NK-92 (cell line): ENCODE data around the gene OSMR.

ENCODE experiments used
- DNase-seq: peaks from one replicate; lab custom pipeline; 2025; ENCODE audit not compliant: unreplicated experiment; lab: John Stamatoyannopoulos, UW

OSMR gene

DNA sequence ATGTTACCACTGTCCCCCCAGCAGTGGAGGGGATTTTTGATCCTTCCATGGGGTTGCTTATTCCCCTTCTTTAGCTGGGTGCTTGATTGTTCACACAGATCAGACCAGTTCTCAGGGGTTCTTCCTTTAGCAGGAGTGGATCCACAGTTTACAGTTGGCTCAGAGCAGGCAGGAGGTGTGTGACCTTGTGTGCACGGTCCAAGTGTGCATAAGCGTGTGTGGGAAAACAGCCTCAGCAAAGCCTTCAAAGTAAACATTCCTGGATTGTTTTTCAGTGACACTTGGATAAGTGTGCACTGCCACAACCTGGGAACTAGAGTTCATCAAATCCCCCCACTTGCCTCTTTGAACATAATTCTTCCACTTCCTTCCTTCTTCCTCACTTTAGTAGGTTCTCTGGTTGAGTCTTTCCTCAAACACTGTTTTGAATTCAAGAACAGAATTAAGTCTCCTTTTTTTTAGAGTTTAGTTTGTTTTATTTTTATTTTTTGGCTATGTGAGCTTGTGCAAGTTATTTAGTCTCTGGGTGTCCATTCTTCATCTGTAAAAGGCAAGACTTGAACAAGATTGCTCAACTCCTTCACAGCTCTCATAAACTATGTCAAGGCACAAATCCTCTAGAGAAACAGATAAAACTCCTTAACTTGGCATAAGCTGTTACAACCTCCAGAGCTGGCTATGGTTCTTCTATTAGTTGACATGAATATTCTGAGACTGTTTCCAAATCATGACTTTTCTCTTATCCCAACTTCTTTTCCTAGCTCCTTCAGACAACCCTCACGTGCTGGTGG, 78.0 kb downstream of the OSMR start:
- DNase-seq = no peak

DNA sequence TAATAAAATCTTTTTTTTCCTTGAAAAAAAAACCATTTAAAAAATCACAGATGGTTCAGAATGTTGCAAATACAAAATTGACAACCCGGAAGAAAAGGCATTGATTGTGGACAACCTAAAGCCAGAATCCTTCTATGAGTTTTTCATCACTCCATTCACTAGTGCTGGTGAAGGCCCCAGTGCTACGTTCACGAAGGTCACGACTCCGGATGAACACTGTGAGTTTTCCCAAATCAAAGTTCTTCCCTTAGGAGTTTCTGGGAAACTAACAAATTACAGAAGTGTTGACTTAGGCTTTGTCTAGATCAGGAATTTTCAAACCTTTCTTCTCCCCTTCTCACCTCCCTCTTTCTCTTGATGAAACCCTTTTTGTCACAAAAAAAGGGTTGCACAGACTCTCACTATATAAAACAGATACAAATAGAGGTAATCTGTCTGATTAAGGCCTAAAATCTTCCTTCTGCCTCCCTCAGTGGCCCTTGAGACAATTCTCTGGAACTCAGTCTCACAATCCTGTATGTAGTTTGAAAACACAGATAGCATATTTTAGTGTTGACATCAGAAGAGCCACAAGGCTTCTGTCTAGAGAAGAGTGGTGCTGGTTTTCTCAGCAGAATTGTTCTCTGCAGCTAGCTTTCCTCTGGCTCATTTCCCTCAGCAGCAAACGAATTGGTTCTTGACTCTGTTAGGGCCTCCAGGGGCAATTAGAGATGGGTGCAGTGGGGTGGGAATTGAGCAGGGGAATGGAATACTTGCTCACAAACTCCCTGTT, 79.5 kb downstream of the OSMR start:
- DNase-seq = no peak

DNA sequence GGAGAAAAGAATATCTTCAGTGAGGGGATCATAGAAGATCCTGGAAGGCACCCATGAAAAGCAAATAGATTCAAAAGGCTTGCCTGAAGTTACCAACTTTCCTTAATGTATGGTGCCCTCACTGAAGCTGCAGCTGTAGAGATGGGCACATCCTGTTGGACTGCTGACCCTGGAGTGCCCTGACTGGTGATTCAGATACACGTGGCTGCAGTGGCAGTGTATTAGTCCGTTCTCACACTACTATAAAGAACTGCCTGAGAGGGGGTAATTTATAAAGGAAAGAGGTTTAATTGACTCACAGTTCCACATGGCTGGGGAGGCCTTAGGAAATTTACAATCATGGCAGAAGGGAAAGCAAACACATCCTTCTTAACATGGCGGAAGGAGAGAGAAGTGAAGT, 80.3 kb downstream of the OSMR start:
- DNase-seq = no peak

DNA sequence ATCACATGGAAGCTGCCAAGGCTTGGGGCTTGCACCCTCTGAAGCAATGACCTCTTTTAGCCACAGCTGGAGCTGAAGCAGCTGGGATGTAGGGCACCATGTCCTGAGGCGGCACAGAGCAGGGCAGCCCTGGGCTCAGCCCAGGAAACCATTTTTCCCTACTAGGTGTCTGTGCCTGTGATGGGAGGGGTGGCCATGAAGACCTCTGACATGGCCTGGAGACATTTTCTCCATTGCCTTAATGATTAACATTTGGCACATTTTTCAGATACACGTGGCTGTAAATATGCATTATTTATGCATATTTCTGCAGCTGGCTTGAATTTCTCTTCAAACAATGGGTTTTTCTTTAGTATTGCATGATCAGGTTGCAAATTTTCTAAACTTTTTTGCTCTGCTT, 81.7 kb downstream of the OSMR start:
- no peak for DNase-seq

DNA sequence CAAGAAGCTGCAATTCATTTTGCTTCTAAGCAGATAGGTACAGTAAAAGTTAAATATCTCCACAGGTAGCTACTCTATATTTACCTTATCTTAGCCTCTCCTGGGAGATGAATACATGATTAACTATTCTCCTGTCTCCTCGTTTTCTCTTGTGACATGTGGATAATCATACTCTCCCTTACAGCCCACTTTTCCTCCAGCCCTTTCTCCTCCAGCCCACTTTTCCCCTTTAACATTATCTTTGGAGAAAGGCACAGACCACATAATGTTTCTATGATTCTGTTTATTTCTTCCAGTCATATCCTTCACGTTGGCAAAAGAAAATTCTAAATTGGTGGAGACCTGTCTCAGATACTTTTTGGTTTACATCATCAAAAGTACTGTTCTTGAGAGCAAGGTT, 84.0 kb downstream of the OSMR start:
- DNase-seq = no peak

DNA sequence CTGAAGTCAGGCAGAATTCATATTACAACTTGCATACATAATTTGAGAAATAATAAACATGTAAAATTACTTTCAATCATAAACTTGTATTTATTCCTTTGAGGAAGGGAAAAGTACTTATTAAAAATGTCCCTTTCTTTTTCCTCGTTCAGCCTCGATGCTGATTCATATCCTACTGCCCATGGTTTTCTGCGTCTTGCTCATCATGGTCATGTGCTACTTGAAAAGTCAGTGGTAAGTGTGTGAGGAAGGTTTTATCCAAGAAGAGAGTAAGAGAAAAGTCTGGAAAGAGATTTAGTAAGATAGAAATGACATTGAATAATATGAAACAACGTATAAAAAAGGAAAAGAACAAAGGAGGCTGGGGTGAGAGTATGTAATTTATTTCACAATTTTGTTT, 85.9 kb downstream of the OSMR start:
- DNase-seq = no peak

DNA sequence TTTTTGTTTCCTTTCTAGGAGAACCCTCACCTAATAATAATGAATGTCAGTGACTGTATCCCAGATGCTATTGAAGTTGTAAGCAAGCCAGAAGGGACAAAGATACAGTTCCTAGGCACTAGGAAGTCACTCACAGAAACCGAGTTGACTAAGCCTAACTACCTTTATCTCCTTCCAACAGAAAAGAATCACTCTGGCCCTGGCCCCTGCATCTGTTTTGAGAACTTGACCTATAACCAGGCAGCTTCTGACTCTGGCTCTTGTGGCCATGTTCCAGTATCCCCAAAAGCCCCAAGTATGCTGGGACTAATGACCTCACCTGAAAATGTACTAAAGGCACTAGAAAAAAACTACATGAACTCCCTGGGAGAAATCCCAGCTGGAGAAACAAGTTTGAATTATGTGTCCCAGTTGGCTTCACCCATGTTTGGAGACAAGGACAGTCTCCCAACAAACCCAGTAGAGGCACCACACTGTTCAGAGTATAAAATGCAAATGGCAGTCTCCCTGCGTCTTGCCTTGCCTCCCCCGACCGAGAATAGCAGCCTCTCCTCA, 87.1 kb downstream of the OSMR start:
- DNase-seq = no peak

DNA sequence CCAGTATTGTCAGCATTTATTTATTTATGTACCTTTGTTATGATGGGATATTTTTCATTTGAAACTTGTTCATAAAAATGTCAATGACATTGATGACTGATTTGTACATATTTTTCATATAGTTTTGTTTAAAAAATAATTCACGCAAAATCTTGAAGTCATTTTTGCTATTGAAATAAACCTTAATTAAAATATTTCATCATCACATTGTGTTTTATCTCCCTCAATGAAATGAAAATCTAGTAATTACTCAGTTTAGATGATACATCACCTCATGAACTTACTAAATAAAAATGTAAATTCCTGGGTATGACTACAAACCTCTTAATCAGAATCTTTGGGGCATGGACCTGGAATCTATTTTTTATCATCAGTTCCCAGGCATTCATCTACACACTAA, 89.6 kb downstream of the OSMR start:
- no peak for DNase-seq

DNA sequence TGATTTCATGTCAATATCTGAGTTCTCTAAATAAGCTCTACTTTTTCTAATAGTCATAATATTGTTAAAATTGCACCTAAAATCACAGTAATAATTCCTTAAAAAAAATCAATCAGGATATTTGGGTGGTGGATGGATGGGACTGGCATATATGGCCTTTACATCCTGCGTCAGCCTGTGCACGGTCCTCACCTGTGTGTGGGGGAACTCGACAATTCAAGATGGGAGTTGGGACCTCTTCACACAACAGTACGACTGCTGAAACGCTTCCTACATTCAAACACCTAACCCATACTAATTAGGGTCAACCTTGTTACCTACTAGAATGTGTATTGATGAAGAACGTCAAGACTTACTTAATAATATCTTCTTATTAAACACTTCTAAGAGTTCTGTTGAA, 90.5 kb downstream of the OSMR start:
- DNase-seq = no peak

DNA sequence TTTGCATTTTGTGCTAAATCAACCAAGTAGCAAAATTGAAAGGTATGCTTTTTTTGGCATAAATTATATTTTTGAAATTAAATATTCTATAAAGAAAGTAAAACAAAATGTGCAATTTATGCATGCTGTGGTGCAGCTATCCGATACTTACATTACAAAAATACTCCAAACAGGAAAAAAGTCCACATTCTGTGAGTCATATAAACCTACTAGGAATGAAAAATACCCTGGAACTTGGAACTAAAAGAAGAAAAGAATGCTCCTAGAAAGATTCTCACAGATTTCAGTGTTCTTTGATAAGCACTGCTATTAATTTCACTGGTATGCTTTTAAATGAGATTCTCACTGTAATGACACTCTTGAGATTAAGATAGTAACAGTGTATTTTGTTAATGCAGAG, 92.6 kb downstream of the OSMR start:
- DNase-seq = no peak

DNA sequence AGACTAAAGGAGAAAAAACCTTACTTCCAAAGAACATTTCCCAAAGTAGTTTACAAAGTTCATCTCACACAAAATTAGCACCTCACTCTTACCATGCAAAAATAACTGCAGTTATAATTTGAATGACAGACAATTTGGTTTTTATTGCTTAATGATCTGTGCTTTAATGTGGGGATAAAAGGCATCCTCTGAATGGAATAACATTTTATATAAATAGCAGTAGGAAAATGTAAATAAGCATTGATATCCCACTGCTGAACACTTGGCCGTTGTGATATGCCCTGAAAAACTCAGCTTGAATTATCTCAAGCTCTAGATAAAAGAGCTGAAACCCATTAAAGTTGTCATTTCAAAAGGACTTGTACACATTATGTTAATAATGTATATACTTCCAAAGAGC, 93.2 kb downstream of the OSMR start:
- no peak for DNase-seq

DNA sequence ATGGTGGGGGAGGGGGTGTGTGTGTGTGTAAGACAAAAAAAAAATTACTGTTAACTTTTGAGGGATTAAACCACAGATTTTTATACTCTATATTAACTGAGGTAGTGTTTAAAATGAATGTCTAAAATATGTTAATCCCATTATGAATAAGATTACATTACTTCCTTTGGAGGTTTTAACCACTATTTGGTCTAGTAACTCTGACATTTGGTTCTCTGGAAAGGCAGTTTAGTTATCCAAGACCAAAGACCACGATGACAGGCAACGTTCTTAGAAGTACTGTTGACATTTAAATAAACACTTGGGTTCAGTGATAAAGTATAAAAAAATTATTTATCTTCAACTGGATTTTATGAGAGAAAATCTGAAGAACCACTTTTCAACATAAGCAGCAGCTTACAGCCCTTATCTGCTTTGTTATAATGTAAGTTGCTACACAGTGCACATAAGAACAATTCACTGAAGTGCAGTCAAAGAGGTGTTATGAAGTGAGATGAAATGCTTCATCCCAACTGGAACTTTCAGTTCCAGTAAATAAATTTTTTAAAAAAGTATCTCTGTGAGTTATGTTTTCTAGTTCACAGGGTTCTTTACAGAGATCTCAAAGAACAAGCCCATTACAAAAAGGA, 94.5 kb downstream of the OSMR start:
- no peak for DNase-seq

DNA sequence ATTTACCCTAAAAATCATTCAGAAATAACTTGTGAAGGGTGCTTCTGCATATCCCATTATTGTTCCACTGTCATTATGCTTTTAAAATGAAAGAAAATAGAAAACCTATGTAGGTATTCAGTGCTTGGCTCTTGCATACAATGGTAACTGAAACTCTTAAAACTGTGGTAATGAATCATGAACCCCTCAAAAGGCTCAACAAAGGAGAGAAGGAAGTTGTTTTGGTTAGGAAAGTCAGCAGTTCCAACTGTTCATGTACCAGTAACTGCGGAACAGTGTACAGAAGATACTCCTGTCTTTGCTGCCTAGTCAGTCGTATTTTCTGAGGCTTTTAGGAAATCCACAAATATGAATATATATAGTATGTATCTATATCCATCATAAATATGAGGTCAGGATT, 96.1 kb downstream of the OSMR start:
- no peak for DNase-seq

DNA sequence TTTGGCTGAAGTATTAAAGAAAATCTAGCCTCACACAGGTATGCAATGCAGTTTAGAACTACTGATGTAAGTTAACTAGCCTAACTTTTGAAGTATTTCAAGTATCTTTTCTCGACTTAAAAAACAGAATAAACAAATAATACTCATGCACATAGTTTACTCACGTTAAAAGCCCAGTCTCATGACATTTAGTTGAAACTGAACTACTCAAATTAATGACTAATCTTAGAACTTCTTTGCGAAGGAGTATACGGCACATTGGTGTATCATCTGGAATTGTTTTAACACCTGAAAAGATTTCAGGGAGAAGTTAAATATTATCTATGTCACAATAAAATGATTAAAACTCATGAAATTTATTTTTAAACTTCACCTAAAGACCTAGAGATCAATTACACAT, 98.5 kb downstream of the OSMR start:
- DNase-seq = no peak

DNA sequence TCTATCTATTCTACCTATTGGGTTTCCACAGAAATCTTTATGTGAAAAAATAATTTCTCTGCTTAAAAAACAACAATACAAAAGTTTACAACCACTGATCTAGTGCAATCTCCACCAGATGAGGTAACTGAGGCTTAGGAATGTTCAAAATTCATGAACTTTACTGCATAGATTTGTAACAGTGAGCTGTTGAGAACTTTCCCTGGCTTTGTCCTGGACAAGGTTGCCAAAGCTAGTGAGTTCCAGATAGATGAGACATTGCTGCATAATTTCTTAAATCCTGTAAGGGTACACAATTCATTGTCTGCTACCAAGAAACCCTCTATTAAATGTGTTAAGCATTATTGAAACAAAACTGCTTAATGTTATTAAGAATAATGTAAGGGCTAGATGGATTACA, 102.7 kb downstream of the OSMR start:
- DNase-seq = no peak

DNA sequence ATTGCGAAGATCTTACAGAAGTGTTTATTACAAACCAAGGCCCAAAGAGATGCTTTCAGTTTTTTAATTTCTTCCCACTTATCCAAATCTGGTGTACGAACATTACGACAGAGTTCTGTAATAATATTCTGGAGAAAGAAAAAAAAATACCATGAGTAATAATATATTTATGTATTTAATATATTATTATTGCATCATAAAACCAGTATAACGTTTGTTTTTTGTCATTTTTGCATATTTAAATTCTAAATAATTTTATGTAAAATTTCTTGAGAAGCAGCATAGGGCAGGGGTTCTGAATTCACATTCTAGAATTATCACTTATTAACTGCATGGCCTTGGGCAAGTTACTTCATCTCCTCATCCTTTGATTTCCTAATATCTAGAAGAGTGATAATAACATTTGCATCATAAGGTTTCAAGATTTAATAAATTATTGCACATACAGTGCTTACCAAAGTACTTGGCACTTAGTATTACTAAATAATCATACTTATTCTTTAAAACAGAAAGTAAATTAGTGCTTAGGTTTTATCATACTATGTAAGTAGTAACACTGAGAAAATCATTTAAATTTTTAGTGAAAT, 107.7 kb downstream of the OSMR start:
- no peak for DNase-seq

DNA sequence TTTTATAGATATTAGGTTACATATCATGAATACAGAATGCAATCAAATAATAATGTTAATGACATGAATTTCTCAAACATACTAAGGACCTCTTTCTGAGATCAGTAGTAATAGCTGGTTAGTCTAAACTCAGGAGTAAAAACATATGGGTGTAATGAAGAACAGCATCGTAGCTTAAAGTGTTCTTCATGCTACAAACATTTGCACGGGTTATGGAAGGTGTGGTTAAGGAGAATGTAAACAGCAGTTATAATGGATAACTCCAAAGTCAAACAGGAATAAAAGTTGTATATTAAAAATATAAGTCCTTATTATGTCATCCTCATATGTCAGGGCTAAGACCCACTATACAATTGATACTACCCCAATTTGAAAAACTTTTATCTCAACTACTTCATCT, 115.9 kb downstream of the OSMR start:
- no peak for DNase-seq

DNA sequence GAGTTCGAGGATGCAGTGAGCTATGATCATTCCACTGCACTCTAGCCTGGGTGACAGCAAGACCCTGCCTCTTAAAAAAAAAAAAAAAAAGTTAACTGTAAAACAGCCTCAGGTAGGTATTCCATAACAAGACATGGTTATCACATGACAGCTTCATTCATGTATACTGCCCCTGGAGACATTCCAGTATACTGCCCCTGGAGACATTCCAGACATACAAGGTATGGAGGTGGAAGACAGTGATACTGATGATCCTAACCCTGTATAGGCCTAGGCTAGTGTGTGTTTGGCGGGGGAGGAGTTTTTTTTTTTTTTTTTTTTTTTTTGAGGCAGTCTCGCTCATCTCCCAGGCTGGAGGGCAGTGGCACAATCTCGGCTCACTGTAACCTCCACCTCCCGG, 122.9 kb downstream of the OSMR start:
- DNase-seq = no peak

DNA sequence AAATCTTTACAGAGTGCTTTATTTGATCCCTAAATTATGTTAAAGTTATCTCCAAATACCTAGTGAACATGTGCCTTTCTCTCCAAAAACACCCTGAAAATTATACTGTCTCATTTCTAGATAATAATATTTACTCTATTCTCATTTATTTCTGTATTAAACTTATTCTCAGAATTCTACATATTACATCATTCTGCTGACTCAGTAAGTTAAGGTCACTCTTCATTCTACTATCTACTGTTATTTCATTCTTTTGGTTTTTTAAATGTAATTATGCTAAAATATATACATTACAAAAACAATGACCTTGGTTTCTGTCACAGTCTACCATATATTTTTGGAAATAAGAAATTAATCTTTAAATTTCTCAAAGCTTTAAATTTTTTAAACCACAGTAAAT, 132.2 kb downstream of the OSMR start:
- DNase-seq = no peak

DNA sequence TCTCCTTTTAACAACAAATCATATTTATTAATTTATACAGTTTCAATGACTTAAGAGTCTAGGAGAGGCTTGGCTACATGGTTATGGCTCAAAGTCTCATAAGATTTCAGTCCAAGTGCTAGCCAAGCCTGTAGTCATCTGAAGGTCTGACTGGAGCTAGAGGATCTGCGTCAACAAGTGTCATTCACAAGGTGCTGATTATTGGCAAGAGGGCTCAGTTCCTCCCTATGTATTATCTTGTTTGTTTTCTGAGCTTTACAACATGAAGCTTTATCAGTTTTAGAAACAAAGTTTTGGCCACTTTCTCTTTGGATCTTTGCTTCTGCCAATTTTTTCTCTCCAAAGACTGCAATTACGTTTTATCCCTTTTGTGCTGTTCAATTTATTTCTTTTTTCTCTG, 133.7 kb downstream of the OSMR start:
- DNase-seq = no peak
